CD14-positive monocyte (primary cell): ENCODE measurements around the gene RAB7B. TPM values are rescaled to one million over a fixed set of nuclear protein-coding genes. Genes with fewer than 3 reads are reported as not detected.

ENCODE experiments used
- DNase-seq, 3 donors: peaks; one replicate each; pipeline ENCODE4 v3.0.0-alpha.2; 2011 to 2022
- H2AFZ ChIP-seq: 2 replicates; pipeline ENCODE4 v1.6.0; 2012; ENCODE audit warnings: mild to moderate bottlenecking, low read depth, low read length, inconsistent platforms; ENCODE audit not compliant: insufficient read depth, poor library complexity, severe bottlenecking
- H3K27ac ChIP-seq, 2 donors: 1 replicate in 1 of 2; 2 replicates in 1 of 2; pipeline ENCODE4 v1.5.1; 2012 to 2013; ENCODE audit warnings: low read length in 2 of 2, control low read depth in 1 of 2, inconsistent platforms in 1 of 2, low read depth in 1 of 2, mild to moderate bottlenecking in 1 of 2
- H3K27me3 ChIP-seq, 2 donors: one replicate each; pipeline versions ENCODE4 v1.6.0 to v1.6.1; 2011 to 2013; ENCODE audit warnings: low read length in 2 of 2; ENCODE audit not compliant: control insufficient read depth in 2 of 2, insufficient read depth in 2 of 2
- H3K36me3 ChIP-seq, 2 donors: replicated peaks in 1 of 2; 1 replicate in 1 of 2; 2 replicates in 1 of 2; pipeline versions ENCODE4 v1.5.1 to v1.6.1; 2012 to 2013; ENCODE audit warnings: low read length in 2 of 2, control low read depth in 1 of 2, inconsistent platforms in 1 of 2, mild to moderate bottlenecking in 1 of 2; ENCODE audit not compliant: insufficient read depth in 2 of 2, control insufficient read depth in 1 of 2
- H3K4me1 ChIP-seq, 2 donors: 1 replicate in 1 of 2; 2 replicates in 1 of 2; pipeline versions ENCODE4 v1.5.1 to v1.6.1; 2012 to 2013; ENCODE audit warnings: low read length in 2 of 2, control low read depth in 1 of 2, inconsistent platforms in 1 of 2, mild to moderate bottlenecking in 1 of 2, moderate library complexity in 1 of 2; ENCODE audit not compliant: insufficient read depth in 2 of 2, control insufficient read depth in 1 of 2
- H3K4me2 ChIP-seq: replicated peaks from 2 replicates; pipeline ENCODE3; 2012; ENCODE audit warnings: low read length, moderate library complexity, mild to moderate bottlenecking; ENCODE audit not compliant: poor library complexity, severe bottlenecking; ENCODE audit errors: extremely low read depth
- H3K4me3 ChIP-seq, 3 experiments: fragments of 200-600 bp in 1 of 3; sonication (generic) in 1 of 3; replicated peaks in 1 of 3; 1 replicate in 2 of 3; 2 replicates in 1 of 3; pipeline ENCODE4 v1.5.1; 2011 to 2013; ENCODE audit warnings: low read length in 3 of 3, mild to moderate bottlenecking in 3 of 3, control low read depth in 2 of 3, low read depth in 2 of 3, inconsistent platforms in 1 of 3, moderate library complexity in 1 of 3
- H3K79me2 ChIP-seq: 2 replicates; pipeline ENCODE4 v1.6.0; 2012; ENCODE audit warnings: mild to moderate bottlenecking, control low read depth, inconsistent platforms, low read length, moderate library complexity; ENCODE audit not compliant: insufficient read depth
- H3K9ac ChIP-seq: 2 replicates; pipeline ENCODE4 v1.6.0; 2017; ENCODE audit warnings: low read length, mild to moderate bottlenecking; ENCODE audit not compliant: insufficient read depth, poor library complexity, severe bottlenecking
- H3K9me3 ChIP-seq, 2 donors: replicated peaks in 1 of 2; 1 replicate in 1 of 2; 2 replicates in 1 of 2; pipeline versions ENCODE4 v1.5.1 to v1.6.1; 2012 to 2013; ENCODE audit warnings: low read length in 2 of 2, control low read depth in 1 of 2; ENCODE audit not compliant: control insufficient read depth in 1 of 2, insufficient read depth in 1 of 2
- H4K20me1 ChIP-seq: 2 replicates; pipeline ENCODE4 v1.6.0; 2012; ENCODE audit warnings: mild to moderate bottlenecking, low read length, control low read depth, moderate library complexity; ENCODE audit not compliant: insufficient read depth
- H3K27ac Mint-ChIP-seq, 7 donors: one replicate each; pipeline ENCODE4 v1.8.0; 2020; ENCODE audit warnings: mild to moderate bottlenecking in 7 of 7, mixed read lengths in 7 of 7, moderate library complexity in 6 of 7, inconsistent platforms in 2 of 7
- H3K27me3 Mint-ChIP-seq, 3 donors: one replicate each; pipeline ENCODE4 v1.8.0; 2021 to 2022; ENCODE audit warnings: low read depth in 3 of 3, mild to moderate bottlenecking in 3 of 3, mixed read lengths in 3 of 3, moderate library complexity in 3 of 3, inconsistent platforms in 1 of 3
- H3K36me3 Mint-ChIP-seq, 2 donors: one replicate each; pipeline ENCODE4 v1.8.0; 2020; ENCODE audit warnings: mixed read lengths in 2 of 2, inconsistent platforms in 1 of 2, mild to moderate bottlenecking in 1 of 2
- H3K4me1 Mint-ChIP-seq: one replicate; pipeline ENCODE4 v1.8.0; 2020; ENCODE audit warnings: mild to moderate bottlenecking, mixed read lengths
- H3K4me3 Mint-ChIP-seq, 2 donors: one replicate each; pipeline ENCODE4 v1.8.0; 2020; ENCODE audit warnings: mild to moderate bottlenecking in 2 of 2, mixed read lengths in 2 of 2, moderate library complexity in 1 of 2
- H3K9me3 Mint-ChIP-seq, 7 donors: one replicate each; pipeline ENCODE4 v1.8.0; 2020 to 2022; ENCODE audit warnings: mixed read lengths in 7 of 7, mild to moderate bottlenecking in 6 of 7, moderate library complexity in 6 of 7, inconsistent platforms in 2 of 7
- CTCF ChIP-seq: fragments of 200-600 bp; IDR thresholded peaks from one replicate; pipeline ENCODE4 v1.8.0; 2022; ENCODE audit warnings: antibody characterized with exemption, mild to moderate bottlenecking
- WGBS: methylation state at CpG from one replicate; pipeline ENCODE4 v1.1.5; 2013; ENCODE audit warnings: missing lambda C conversion rate; ENCODE audit not compliant: insufficient coverage; 5-methylcytosine and 5-hydroxymethylcytosine counted together
- intact Hi-C, 2 donors: fragments of 100-400 bp; cut with micrococcal nuclease; formaldehyde crosslinking; loops; one replicate each; pipeline versions ENCODE4 v1.15.0 to v1.15.1; 2023
- polyA plus RNA-seq, 3 donors: library from polyadenylated mRNA; depleted of rRNA in 1 of 3; unstranded in 2 of 3; stranded (reverse) in 1 of 3; fragments of 300-500 nt in 2 of 3; fragments of >200 nt in 1 of 3; fragmentation: Illumina TruSeq in 2 of 3; gene quantifications; 1 replicate in 2 of 3; 2 replicates in 1 of 3; pipeline ENCODE4 v1.2.3, GENCODE V29; 2012 to 2021

Gene RAB7B
- polyA plus RNA-seq, 3 donors = 0.41 to 0.52 (median 0.47) TPM

- peaks cover 36% of the 10 kb centered on the region for H3K4me1 Mint-ChIP-seq
- WGBS = 100% methylated on average over 2 of the region's 3 CpGs
- intact Hi-C loops = no loop called here
Observed at GRCh38 chr1:205948886-205949285, 54.3 kb downstream of the RAB7B start.

DNA sequence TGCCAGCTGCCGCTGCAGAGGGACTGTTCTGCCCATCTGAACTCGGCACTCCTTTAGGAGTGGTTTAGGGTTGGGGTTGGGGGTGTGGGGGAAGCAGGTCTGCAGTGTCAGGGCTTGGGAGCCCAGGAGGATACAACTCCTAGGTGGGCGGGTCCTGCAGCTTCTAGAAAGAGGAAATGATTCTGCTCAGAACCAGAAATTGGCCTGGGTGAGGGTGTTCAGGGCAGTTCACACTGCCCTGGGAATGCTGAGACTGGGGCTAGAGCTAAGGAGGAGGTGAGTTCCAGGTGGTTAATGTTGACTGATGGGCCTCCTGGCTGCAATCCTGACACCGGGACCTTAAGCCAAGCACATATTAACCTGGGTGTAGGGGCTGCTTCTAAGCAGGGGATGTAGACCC, 55.2 kb downstream of the RAB7B start:
- Histone ChIP-seq H3K79me2 (no peaks in the 10 kb centered on the region), H3K4me3 (no peak overlapping the region), H4K20me1 (no peaks in the 10 kb centered on the region), H3K27me3 (peaks cover 0 to 5% of the 10 kb centered on the region in 2 donors), H2AFZ (peak overlapping the region; percentile 14), H3K27ac (peak overlapping the region in 1 of 2 donors; percentile 32), H3K9ac (no peak overlapping the region), H3K4me1 (peaks cover 19 to 57% of the 10 kb centered on the region in 2 donors), H3K9me3 (no peaks in the 10 kb centered on the region), H3K4me2 (peak overlapping the region; percentile 9), H3K36me3 (no peaks in the 10 kb centered on the region)
- peak; percentile 45 to 51 (median 51) for DNase-seq
- peaks cover 0 to 1% (median 0%) of the 10 kb centered on the region in 7 donors for H3K9me3 Mint-ChIP-seq
- H3K36me3 Mint-ChIP-seq = no peaks in the 10 kb centered on the region
- WGBS = 7% methylated on average over 2 of the region's 4 CpGs
- H3K4me3 Mint-ChIP-seq = no peak overlapping the region
- peak overlapping the region in 2 of 7 donors; percentile 28 to 81 for H3K27ac Mint-ChIP-seq
- intact Hi-C loops = no loop called here
- H3K4me1 Mint-ChIP-seq = peaks cover 40% of the 10 kb centered on the region
- TF ChIP-seq CTCF = no peak
- peaks cover 7 to 18% (median 9%) of the 10 kb centered on the region in 3 donors for H3K27me3 Mint-ChIP-seq

More at GRCh38 chr1:205948886-205949285, 54.3 kb downstream of the RAB7B start:
- Histone ChIP-seq H3K27me3 (peaks cover 0 to 3% of the 10 kb centered on the region in 2 donors), H3K9ac (no peak overlapping the region), H3K79me2 (no peaks in the 10 kb centered on the region), H3K4me3 (no peak overlapping the region), H3K36me3 (no peaks in the 10 kb centered on the region), H3K4me1 (peaks cover 19 to 49% of the 10 kb centered on the region in 2 donors), H3K4me2 (no peak overlapping the region), H3K9me3 (no peaks in the 10 kb centered on the region), H2AFZ (no peak overlapping the region), H4K20me1 (no peaks in the 10 kb centered on the region), H3K27ac (no peak overlapping the region)
- Mint-ChIP-seq H3K9me3 (peaks cover 0 to 1% (median 0%) of the 10 kb centered on the region in 7 donors), H3K4me3 (no peak overlapping the region), H3K27ac (no peak overlapping the region), H3K36me3 (no peaks in the 10 kb centered on the region), H3K27me3 (peaks cover 7 to 12% (median 7%) of the 10 kb centered on the region in 3 donors)
- TF ChIP-seq CTCF = no peak
- no peak for DNase-seq
